ENCODE data around the gene FAM90A1. TPM values are rescaled to one million over a fixed set of nuclear protein-coding genes. Genes with fewer than 3 reads are reported as not detected.
"Not testable (repeated sequence)": the region's sequence is repeated elsewhere in the genome, so short reads cannot be mapped to it uniquely, and the experiment has no call there.

The FAM90A1 gene, protein sequence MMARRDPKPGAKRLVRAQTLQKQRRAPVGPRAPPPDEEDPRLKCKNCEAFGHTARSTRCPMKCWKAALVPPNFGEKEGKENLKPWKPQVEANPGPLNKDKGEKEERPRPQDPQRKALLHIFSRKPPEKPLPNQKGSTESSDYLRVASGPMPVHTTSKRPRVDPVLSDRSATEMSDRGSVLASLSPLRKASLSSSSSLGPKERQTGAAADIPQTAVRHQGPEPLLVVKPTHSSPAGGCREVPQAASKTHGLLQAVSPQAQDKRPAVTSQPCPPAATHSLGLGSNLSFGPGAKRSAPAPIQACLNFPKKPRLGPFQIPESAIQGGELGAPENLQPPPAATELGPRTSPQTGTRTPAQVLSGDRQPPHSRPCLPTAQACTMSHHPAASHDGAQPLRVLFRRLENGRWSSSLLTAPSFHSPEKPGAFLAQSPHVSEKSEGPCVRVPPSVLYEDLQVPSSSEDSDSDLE
- total RNA-seq (under 1 TPM in 3 of 4 donors, not detected in 1; 0.15 to 0.51 (median 0.31) TPM), polyA plus RNA-seq (0.07 TPM)
- long read RNA-seq, donor 1: 0 reads
- long read RNA-seq, donor 2, partial matches to known transcripts: 1 of 1 reads
- long read RNA-seq, donor 2, other reads (novel, unspliced or antisense): 0 of 1 reads
- long read RNA-seq, donor 3: 0 reads
- long read RNA-seq, donor 4: 0 reads

DNA sequence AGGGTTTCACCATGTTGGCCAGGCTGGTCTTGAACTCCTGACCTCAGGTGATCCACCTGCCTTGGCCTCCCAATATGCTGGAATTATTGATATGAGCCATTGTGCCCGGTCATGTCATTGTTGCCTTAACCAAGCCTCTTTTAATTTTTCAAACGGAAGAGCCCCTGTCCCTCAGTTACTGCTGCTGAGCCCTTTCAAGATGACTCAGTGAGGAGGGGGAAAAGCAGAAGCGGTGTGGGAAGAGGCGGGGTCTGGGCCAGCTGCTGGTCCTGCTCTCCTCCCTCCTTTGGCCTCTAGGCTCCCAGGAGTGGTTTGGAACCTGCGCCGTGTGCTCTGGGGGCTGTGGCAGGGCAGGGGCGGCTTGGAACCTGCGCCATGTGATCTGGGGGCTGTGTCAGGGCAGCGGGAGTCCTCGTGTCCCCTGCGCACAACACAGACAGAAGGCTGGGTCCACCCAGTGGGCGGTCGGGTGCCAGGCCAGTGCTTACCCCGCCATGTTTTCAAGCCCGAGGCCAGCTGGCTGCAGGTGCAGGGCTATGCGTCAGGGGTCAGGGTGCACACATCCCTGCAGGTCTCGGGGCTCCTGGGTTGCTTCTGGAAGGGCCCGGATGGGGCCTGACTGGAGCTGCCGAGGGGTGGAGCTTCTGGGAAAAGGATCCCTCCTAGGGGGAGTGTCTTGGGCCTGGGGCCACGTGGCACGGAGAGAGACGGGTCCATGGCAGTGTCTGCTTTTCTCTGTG is at the start of gene FAM90A1:
Gene FAM90A1, minus strand, starts transcription at position 627 of the 740 bp plus-strand sequence. CDS start 2,786 bp downstream, outside the sequence.
- ATAC-seq; intact Hi-C loops (cut with DNase I); H3K4me1 ChIP-seq (ENCODE audit: control insufficient read depth, insufficient read depth, low read length); H3K27ac ChIP-seq (ENCODE audit: low read length); H3K4me3 ChIP-seq (ENCODE audit: low read length); H3K9me3 ChIP-seq (ENCODE audit: control insufficient read depth, low read length); H3K27me3 ChIP-seq (ENCODE audit: control insufficient read depth, insufficient read depth): not testable (repeated sequence)
- 32% methylated on average over 22 of the region's 22 CpGs for WGBS
- DNase-seq: peak; percentile 50 to 66 (median 65)

DNA sequence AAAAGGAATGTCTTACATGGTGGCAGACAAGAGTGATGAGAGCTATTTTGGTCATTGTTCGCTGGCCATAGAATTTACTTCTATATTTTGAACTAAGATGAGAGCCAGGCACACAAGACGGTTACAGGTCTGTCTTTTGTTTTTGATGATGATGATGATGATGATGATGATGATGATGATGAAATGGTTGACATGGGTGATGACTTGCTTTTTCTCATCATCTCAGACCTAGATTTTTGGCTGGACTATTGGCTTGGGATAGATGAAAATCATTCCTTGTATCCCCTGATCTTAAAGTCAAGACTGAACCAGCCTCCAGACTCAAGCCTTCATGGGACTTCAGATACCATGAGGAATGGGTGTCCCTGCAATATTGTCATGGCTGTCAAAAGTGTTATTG is 49.0 kb upstream of the FAM90A1 start:
- 90% methylated on average over 1 of the region's 2 CpGs for WGBS
- H3K4me3 ChIP-seq (ENCODE audit: low read length); H3K27me3 ChIP-seq (ENCODE audit: control insufficient read depth, insufficient read depth); H3K27ac ChIP-seq (ENCODE audit: low read length); H3K4me1 ChIP-seq (ENCODE audit: control insufficient read depth, insufficient read depth, low read length); intact Hi-C loops (cut with DNase I); ATAC-seq; DNase-seq; H3K9me3 ChIP-seq (ENCODE audit: control insufficient read depth, low read length): not testable (repeated sequence)

DNA sequence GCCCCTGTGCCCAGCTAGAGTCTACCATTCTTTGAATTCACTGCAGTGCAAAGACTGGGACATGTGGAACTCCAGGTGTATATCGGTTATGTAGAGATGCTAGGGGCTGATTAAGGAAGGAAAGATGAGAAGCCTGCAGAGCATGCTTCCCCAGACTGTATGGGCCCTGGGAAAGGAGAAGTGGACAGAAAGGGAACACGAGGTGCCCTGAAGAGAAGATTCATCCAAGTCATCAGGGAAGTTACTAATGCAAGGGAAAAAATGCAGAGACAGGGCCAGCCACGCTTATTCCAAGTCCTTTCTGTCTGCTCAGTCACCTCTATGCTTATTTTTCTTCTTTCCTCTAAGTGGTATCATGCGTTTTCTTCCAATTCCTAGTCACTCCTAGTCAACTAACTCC is 39.3 kb upstream of the FAM90A1 start:
- H3K4me1 ChIP-seq (ENCODE audit: control insufficient read depth, insufficient read depth, low read length); H3K27me3 ChIP-seq (ENCODE audit: control insufficient read depth, insufficient read depth); intact Hi-C loops (cut with DNase I); DNase-seq; ATAC-seq; H3K27ac ChIP-seq (ENCODE audit: low read length); H3K9me3 ChIP-seq (ENCODE audit: control insufficient read depth, low read length); H3K4me3 ChIP-seq (ENCODE audit: low read length): not testable (repeated sequence)
- WGBS: 70% methylated on average over 4 of the region's 4 CpGs

DNA sequence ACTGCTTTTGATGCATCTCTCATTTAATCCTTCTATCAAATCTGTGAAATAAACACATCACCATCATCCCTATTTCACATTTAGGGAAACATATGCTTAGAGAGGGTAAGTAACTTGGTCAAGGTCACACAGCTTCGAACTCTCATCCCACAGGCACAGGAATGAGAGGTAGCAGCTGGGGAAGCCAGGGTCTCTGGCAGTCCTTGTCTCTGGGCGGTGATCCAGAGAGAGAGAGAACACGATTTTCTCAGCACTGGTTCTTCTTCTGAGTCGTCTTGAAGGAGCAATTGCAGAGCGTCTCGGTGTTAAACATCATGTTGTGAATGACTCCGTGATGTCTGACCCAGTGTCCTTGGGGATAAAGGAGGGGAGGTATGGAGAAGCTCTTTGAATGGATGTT is 36.8 kb upstream of the FAM90A1 start:
- H3K9me3 ChIP-seq (ENCODE audit: control insufficient read depth, low read length); H3K27ac ChIP-seq (ENCODE audit: low read length); H3K27me3 ChIP-seq (ENCODE audit: control insufficient read depth, insufficient read depth); H3K4me3 ChIP-seq (ENCODE audit: low read length); ATAC-seq; DNase-seq; H3K4me1 ChIP-seq (ENCODE audit: control insufficient read depth, insufficient read depth, low read length); intact Hi-C loops (cut with DNase I): not testable (repeated sequence)
- WGBS: 56% methylated on average over 7 of the region's 7 CpGs

DNA sequence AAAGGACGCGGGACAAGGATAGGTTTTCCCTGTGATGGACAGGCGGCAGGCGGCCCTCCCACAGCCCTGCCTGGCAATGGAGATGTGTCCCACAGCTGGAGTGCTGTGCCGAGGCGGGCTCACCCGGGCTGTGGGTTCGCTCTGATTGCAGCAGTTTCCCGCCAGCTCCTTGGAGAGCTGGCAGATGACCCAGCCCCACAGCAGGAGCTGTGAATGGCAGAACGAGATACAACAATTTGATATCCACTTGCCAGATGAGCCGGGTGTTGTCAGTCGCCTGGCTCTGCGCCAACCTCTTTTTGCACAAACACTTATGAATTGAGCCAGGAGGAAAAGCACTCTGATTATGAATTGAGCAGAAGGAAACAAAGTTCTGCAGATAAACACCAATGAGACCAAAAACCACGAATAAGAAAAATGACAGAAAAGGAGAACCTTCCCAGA is 33.7 kb upstream of the FAM90A1 start:
- H3K4me1 ChIP-seq (ENCODE audit: control insufficient read depth, insufficient read depth, low read length); H3K27me3 ChIP-seq (ENCODE audit: control insufficient read depth, insufficient read depth); H3K9me3 ChIP-seq (ENCODE audit: control insufficient read depth, low read length); H3K4me3 ChIP-seq (ENCODE audit: low read length); H3K27ac ChIP-seq (ENCODE audit: low read length); intact Hi-C loops (cut with DNase I): not testable (repeated sequence)
- WGBS: 10% methylated on average over 14 of the region's 14 CpGs
- peak; percentile 65 to 76 for ATAC-seq
- peak; percentile 63 to 88 (median 79) for DNase-seq

DNA sequence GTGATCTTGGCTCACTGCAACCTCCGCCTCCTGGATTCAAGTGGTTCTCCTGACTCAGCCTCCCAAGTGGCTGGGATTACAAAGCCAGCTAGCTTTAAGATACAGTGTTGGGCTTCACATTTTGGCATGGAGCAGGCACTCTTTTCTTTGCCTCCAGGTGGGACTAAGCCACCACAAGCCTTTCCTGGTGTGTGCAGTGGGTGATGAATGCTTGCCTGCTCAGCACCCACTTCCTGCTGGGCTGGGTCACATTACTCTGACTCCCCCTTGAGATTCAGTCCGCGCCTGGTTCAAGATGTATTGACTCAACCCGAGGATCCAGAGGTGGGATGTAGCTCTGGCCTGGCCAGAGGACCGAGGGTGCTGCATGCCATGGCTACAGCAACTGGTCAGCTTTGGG is 28.9 kb upstream of the FAM90A1 start:
- ATAC-seq; H3K27me3 ChIP-seq (ENCODE audit: control insufficient read depth, insufficient read depth); intact Hi-C loops (cut with DNase I); H3K4me3 ChIP-seq (ENCODE audit: low read length); H3K27ac ChIP-seq (ENCODE audit: low read length); DNase-seq; H3K9me3 ChIP-seq (ENCODE audit: control insufficient read depth, low read length); H3K4me1 ChIP-seq (ENCODE audit: control insufficient read depth, insufficient read depth, low read length): not testable (repeated sequence)
- WGBS: 60% methylated on average over 5 of the region's 5 CpGs

DNA sequence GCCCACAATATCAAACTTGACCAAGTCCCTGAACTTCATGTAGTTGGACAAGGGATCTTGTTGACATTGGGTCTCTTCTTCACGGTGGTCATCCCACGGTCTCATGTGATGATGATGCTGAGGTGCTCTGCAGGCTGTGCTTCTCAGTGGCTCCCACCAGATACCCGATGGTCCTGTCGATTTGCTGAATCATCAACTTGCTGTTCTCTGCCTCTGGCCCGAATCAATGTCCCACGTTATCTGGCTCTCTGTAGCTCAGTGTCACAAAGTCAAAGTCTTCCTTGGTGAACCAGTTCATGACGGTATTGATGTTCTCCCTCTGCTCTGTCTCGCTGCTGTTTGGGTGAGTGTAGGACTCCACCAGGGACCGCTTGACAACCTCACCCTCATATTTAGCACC is 27.3 kb upstream of the FAM90A1 start:
- H3K9me3 ChIP-seq (ENCODE audit: control insufficient read depth, low read length); ATAC-seq; H3K27ac ChIP-seq (ENCODE audit: low read length); DNase-seq; intact Hi-C loops (cut with DNase I); H3K4me1 ChIP-seq (ENCODE audit: control insufficient read depth, insufficient read depth, low read length); H3K27me3 ChIP-seq (ENCODE audit: control insufficient read depth, insufficient read depth); H3K4me3 ChIP-seq (ENCODE audit: low read length): not testable (repeated sequence)
- 90% methylated on average over 9 of the region's 9 CpGs for WGBS

DNA sequence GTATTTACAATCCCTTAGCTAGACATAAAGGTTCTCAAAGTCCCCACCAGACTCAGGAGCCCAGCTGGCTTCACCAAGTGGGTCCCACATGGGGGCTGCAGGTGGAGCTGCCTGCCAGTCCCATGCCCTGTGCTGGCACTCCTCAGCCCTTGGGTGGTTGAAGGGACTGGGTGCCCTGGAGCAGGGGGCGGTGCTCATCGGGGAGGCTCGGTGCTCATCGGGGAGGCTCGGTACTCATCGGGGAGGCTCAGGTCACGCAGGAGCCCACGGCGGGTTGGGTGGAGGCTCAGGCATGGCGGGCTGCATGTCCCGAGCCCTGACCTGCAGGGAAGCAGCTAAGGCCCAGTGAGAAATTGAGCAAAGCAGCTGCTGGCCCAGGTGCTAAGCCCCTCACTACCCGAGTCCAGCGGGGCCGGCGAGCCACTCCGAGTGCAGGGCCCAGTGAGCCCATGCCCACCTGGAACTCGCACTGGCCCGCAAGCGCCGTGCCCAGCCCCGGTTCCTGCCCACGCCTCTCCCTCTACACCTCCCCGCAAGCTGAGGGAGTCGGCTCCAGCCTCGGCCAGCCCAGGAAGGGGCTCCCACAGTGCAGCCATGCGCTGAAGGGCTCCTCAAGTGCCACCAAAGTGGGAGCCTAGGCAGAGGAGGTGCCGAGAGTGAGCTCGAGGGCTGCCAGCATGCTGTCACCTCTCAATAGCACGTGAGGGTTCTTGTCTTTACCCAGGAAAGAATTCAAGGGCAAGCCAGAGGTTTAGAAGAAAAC is 24.8 kb upstream of the FAM90A1 start:
- H3K27ac ChIP-seq (ENCODE audit: low read length); H3K4me1 ChIP-seq (ENCODE audit: control insufficient read depth, insufficient read depth, low read length); DNase-seq; H3K4me3 ChIP-seq (ENCODE audit: low read length); H3K9me3 ChIP-seq (ENCODE audit: control insufficient read depth, low read length); ATAC-seq; H3K27me3 ChIP-seq (ENCODE audit: control insufficient read depth, insufficient read depth); intact Hi-C loops (cut with DNase I): not testable (repeated sequence)
- 87% methylated on average over 27 of the region's 29 CpGs for WGBS

DNA sequence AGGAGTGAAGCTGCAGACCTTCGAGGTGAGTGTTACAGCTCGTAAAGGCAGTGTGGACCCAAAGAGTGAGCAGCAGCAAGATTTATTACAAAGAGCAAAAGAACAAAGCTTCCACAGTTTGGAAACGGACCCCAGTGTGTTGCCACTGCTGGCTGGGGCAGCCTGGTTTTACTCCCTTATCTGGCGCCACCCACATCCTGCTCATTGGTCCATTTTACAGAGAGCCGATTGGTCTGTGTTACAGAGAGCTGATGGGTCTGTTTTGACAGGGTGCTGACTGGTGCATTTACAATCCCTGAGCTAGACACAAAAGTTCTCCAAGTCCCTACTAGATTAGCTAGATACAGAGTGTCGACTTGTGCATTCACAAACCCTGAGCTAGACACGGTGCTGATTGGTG is 24.2 kb upstream of the FAM90A1 start:
- H3K9me3 ChIP-seq (ENCODE audit: control insufficient read depth, low read length); H3K27ac ChIP-seq (ENCODE audit: low read length); DNase-seq; ATAC-seq; H3K27me3 ChIP-seq (ENCODE audit: control insufficient read depth, insufficient read depth); H3K4me3 ChIP-seq (ENCODE audit: low read length); H3K4me1 ChIP-seq (ENCODE audit: control insufficient read depth, insufficient read depth, low read length); intact Hi-C loops (cut with DNase I): not testable (repeated sequence)
- WGBS: 46% methylated on average over 7 of the region's 7 CpGs

DNA sequence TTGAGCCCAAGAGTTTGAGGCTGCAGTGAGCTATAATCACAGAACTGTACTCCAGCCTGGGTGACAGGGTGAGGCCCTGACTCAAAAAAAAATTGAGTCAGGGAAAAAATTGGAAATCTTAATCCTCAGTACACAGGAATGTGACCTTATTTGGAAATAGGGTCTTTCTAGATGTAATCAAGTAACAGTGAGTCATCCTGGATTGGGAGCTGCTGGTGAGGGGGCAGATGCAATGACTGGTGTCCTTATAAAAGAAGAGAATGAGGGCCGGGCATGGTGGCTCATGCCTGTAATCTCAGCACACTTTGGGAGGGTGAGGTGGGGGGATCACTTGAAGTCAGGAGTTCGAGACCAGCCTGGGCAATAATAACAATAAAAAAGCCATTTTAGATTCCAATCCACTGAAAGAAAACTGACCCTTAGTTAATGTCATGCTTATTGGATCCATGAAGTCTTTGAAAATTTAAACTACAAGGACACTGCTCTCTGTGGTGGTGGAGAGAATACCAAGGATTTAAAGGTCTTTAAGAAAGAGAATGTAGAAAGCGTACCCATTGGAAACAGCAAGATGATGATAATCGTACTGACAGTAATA is 19.6 kb upstream of the FAM90A1 start:
- H3K4me3 ChIP-seq (ENCODE audit: low read length); H3K9me3 ChIP-seq (ENCODE audit: control insufficient read depth, low read length); DNase-seq; H3K27ac ChIP-seq (ENCODE audit: low read length); ATAC-seq; H3K27me3 ChIP-seq (ENCODE audit: control insufficient read depth, insufficient read depth); intact Hi-C loops (cut with DNase I); H3K4me1 ChIP-seq (ENCODE audit: control insufficient read depth, insufficient read depth, low read length): not testable (repeated sequence)
- WGBS: 79% methylated on average over 4 of the region's 4 CpGs

All from right cardiac atrium (tissue), 5 donors.